ENCODE results near the gene S1PR2.

GRCh38 chr19:10192922-10193321 is 38.2 kb downstream of the S1PR2 start:
- no peak for TF ChIP-seq POLR2A (IDR thresholded peaks at IDR 0.05; ENCODE audit: low read length)
- TF ChIP-seq GATA1 (IDR thresholded peaks at IDR 0.05; ENCODE audit: low read depth, low read length) = no peak
